CD4-positive, alpha-beta T cell treated with Interferon alpha-2 for 1 hour (primary cell): ENCODE results near the gene SASH1.

Experiments used
- DNase-seq, 2 donors: peaks; one replicate each; pipeline ENCODE4 v3.0.0-alpha.2; 2020 to 2022

The SASH1 gene

GRCh38 chr6:148502083-148502772 is 159.6 kb downstream of the SASH1 start:
- DNase-seq, result no peak

- no peak for DNase-seq
Measured at GRCh38 chr6:148502773-148503135, 160.1 kb downstream of the SASH1 start.

- DNase-seq, result no peak
Measured at GRCh38 chr6:148503703-148504102, 161.1 kb downstream of the SASH1 start.

GRCh38 chr6:148507774-148508173 is 165.1 kb downstream of the SASH1 start:
- DNase-seq, result no peak

GRCh38 chr6:148508401-148509041 is 165.9 kb downstream of the SASH1 start:
- no peak for DNase-seq

- no peak for DNase-seq
Measured at GRCh38 chr6:148509119-148509799, 166.6 kb downstream of the SASH1 start.

- peak; percentile 7 to 20 for DNase-seq
Measured at GRCh38 chr6:148509800-148510581, 167.4 kb downstream of the SASH1 start.

- DNase-seq, result no peak
Measured at GRCh38 chr6:148513145-148514071, 170.8 kb downstream of the SASH1 start.

GRCh38 chr6:148514091-148514845 is 171.6 kb downstream of the SASH1 start:
- DNase-seq, result no peak

GRCh38 chr6:148516217-148516616 is 173.6 kb downstream of the SASH1 start:
- DNase-seq, result no peak

- no peak for DNase-seq
Measured at GRCh38 chr6:148516617-148517016, 174.0 kb downstream of the SASH1 start.

GRCh38 chr6:148517470-148517869 is 174.8 kb downstream of the SASH1 start:
- no peak for DNase-seq

- no peak for DNase-seq
Measured at GRCh38 chr6:148518511-148519156, 176.0 kb downstream of the SASH1 start.

- DNase-seq, result peak in 1 of 2 donors; percentile 27
Measured at GRCh38 chr6:148520109-148520841, 177.6 kb downstream of the SASH1 start.

GRCh38 chr6:148521158-148521557 is 178.5 kb downstream of the SASH1 start:
- no peak for DNase-seq

- DNase-seq, result no peak
Measured at GRCh38 chr6:148521586-148521985, 178.9 kb downstream of the SASH1 start.

GRCh38 chr6:148523048-148523447 is 180.4 kb downstream of the SASH1 start:
- DNase-seq, result no peak

GRCh38 chr6:148523551-148523950 is 180.9 kb downstream of the SASH1 start:
- no peak for DNase-seq

- no peak for DNase-seq
Measured at GRCh38 chr6:148524471-148524882, 181.8 kb downstream of the SASH1 start.

GRCh38 chr6:148524976-148525375 is 182.3 kb downstream of the SASH1 start:
- DNase-seq, result no peak
